SU-DHL-6 (cell line): ENCODE results near the gene CEP128.

Experiments
- H2AFZ ChIP-seq: fragments of 200-600 bp; sonication (generic); 2 replicates; pipeline ENCODE4 v1.6.1; 2014; ENCODE audit warnings: low read depth, mild to moderate bottlenecking, moderate library complexity, mixed read lengths, antibody characterized with exemption, low read length; ENCODE audit not compliant: severe bottlenecking
- H3F3A ChIP-seq: fragments of 200-600 bp; shearing (Covaris generic); 2 replicates; pipeline ENCODE4 v1.6.0; 2016; ENCODE audit warnings: antibody characterized with exemption, mild to moderate bottlenecking; ENCODE audit not compliant: insufficient read depth
- H3K27ac ChIP-seq: fragments of 200-600 bp; sonication (generic); 2 replicates; pipeline ENCODE4 v1.5.1; 2016; ENCODE audit warnings: low read depth, mild to moderate bottlenecking, low read length, moderate library complexity, mixed read lengths
- H3K27me3 ChIP-seq: fragments of 200-600 bp; sonication (generic), shearing (Covaris generic); 2 replicates; pipeline ENCODE4 v1.6.0; 2014; ENCODE audit warnings: mild to moderate bottlenecking, low read length
- H3K36me3 ChIP-seq: fragments of 200-600 bp; sonication (generic); 2 replicates; pipeline ENCODE4 v1.6.1; 2014; ENCODE audit warnings: mild to moderate bottlenecking, low read length, mixed read lengths
- H3K4me2 ChIP-seq: fragments of 300-600, 200-600 bp; shearing (Covaris generic), sonication (generic); 2 replicates; pipeline ENCODE4 v1.6.0; 2014; ENCODE audit warnings: low read length, low read depth, mild to moderate bottlenecking; ENCODE audit not compliant: poor library complexity, severe bottlenecking
- H3K4me3 ChIP-seq: fragments of 200-600 bp; sonication (generic); 2 replicates; pipeline ENCODE4 v1.5.1; 2014; ENCODE audit warnings: antibody characterized with exemption, low read length, mild to moderate bottlenecking, mixed read lengths; ENCODE audit not compliant: insufficient read depth, poor library complexity, severe bottlenecking
- H3K79me2 ChIP-seq: fragments of 200-600 bp; sonication (generic); 2 replicates; pipeline ENCODE4 v1.6.1; 2014; ENCODE audit warnings: mild to moderate bottlenecking, low read length, moderate library complexity; ENCODE audit not compliant: insufficient read depth
- H3K9ac ChIP-seq: fragments of 200-600 bp; sonication (generic); 2 replicates; pipeline ENCODE4 v1.7.0; 2014; ENCODE audit warnings: mild to moderate bottlenecking, low read length
- H3K9me2 ChIP-seq: fragments of 200-600 bp; sonication (generic); replicated peaks from 2 replicates; pipeline ENCODE4 v1.6.1; 2014; ENCODE audit warnings: low read length; ENCODE audit not compliant: insufficient read depth
- H3K9me3 ChIP-seq: fragments of 200-600 bp; sonication (generic); 2 replicates; pipeline ENCODE4 v1.6.1; 2014; ENCODE audit warnings: low read length, mixed read lengths; ENCODE audit not compliant: insufficient read depth
- H4K20me1 ChIP-seq: fragments of 200-600 bp; sonication (generic); 2 replicates; pipeline ENCODE4 v1.6.1; 2014; ENCODE audit warnings: low read depth, mild to moderate bottlenecking, antibody characterized with exemption, low read length, moderate library complexity, mixed read lengths
- CTCF ChIP-seq: fragments of 200-600 bp; sonication (generic); IDR thresholded peaks from one replicate; pipeline ENCODE4 v1.5.1; 2017; ENCODE audit warnings: antibody characterized with exemption, mild to moderate bottlenecking, low read length, moderate library complexity; ENCODE audit not compliant: insufficient read depth, poor library complexity, severe bottlenecking
- EZH2phosphoT487 ChIP-seq: fragments of 200-600 bp; sonication (generic), shearing (Covaris generic); conservative IDR thresholded peaks from 2 replicates; pipeline ENCODE4 v1.6.1; 2018; ENCODE audit warnings: mild to moderate bottlenecking, antibody characterized with exemption, low read length, moderate library complexity, mixed read lengths

The CEP128 gene

DNA sequence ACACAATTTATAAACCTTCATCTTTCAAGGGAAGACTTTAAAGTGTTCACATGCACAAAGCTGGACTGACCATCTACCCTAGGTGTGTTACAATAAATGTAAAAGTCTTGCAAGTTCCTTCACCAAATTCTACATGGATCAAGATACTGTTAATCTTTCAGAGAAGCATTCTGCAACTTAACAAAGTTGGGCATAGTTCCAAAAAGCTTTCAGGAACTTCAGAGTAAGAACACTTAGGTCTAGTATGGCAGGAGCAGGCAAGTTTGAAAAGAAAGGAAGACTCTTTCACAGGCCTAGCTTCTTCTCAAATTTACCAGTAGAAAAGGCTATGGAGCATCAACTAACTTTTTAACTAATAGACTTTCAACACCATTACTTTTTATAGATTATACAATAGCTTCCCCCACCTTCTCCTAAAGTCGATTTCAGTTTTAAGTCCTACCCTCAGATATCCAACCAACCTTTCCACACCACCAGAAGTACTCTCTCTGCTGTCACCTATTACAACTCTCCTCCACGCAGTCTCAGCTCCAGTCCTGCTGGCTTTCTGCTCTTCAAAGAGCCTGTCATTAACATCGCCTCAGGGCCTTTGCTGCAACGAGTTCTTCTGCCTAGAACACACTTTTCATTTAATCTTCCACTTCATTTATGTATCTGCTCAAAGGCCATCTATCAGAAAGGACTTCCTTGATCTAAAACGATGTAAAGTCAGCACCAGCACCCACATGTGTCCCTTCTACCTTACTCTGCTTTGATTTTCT is 333.9 kb downstream of the CEP128 start:
- Histone ChIP-seq H3F3A (no peaks in the 10 kb centered on the region), H3K9ac (no peak overlapping the region), H3K36me3 (no peaks in the 10 kb centered on the region), H4K20me1 (no peaks in the 10 kb centered on the region), H3K27ac (no peak overlapping the region), H2AFZ (no peak overlapping the region), H3K9me2 (no peaks in the 10 kb centered on the region), H3K79me2 (no peaks in the 10 kb centered on the region), H3K27me3 (no peaks in the 10 kb centered on the region), H3K9me3 (no peaks in the 10 kb centered on the region), H3K4me2 (no peak overlapping the region), H3K4me3 (no peak overlapping the region)
- TF ChIP-seq EZH2phosphoT487 (no peak), CTCF (no peak)

GRCh38 chr14:80606347-80606772 is 335.2 kb downstream of the CEP128 start:
- Histone ChIP-seq H3K9me2 (no peaks in the 10 kb centered on the region), H3K4me2 (no peak overlapping the region), H3K4me3 (no peak overlapping the region), H3K79me2 (no peaks in the 10 kb centered on the region), H3K9me3 (no peaks in the 10 kb centered on the region), H3F3A (no peaks in the 10 kb centered on the region), H3K9ac (no peak overlapping the region), H4K20me1 (no peaks in the 10 kb centered on the region), H3K27me3 (no peaks in the 10 kb centered on the region), H3K27ac (no peak overlapping the region), H2AFZ (no peak overlapping the region), H3K36me3 (no peaks in the 10 kb centered on the region)
- TF ChIP-seq EZH2phosphoT487: no peak
- no peak for TF ChIP-seq CTCF

DNA sequence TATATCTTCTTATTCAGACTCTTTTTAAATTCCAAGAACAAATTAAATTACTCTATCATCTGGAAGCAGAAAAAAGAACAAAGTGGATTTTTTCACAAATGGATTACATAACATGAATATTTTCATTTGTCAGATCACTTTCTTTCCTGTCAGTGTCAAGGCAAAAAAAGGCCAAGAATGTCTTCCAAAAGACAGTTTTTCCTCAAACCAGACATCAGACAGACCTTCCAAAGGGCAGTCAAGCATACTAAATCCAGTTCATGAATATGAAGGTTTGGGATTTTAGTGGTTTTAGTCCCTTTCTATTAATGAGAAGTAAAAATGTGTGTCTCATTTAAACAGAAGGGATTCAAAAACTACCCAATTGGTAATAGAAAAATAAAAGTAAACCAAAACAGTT is 336.0 kb downstream of the CEP128 start:
- Histone ChIP-seq H3K36me3 (no peaks in the 10 kb centered on the region), H2AFZ (no peak overlapping the region), H3K9ac (no peak overlapping the region), H3K9me3 (no peaks in the 10 kb centered on the region), H3K27ac (no peak overlapping the region), H3K79me2 (no peaks in the 10 kb centered on the region), H3K27me3 (no peaks in the 10 kb centered on the region), H3K4me2 (no peak overlapping the region), H4K20me1 (no peaks in the 10 kb centered on the region), H3K9me2 (no peaks in the 10 kb centered on the region), H3F3A (no peaks in the 10 kb centered on the region), H3K4me3 (no peak overlapping the region)
- TF ChIP-seq EZH2phosphoT487: no peak
- TF ChIP-seq CTCF: no peak
